Epithelial cell of esophagus (primary cell): ENCODE results near the gene ATP8B2.
A peak's percentile ranks its signal among the peaks of the same experiment; 100 is the strongest.
"Not testable (repeated sequence)": the region's sequence is repeated elsewhere in the genome, so short reads cannot be mapped to it uniquely, and the experiment has no call there.

Experiments used
- DNase-seq: peaks from one replicate; pipeline ENCODE4 v3.0.0; 2010; ENCODE audit warnings: low read depth
- H3K4me3 ChIP-seq: 2 replicates; pipeline ENCODE4 v1.5.1; 2011; ENCODE audit warnings: mild to moderate bottlenecking, low read length, control low read depth
- TF ChIP-seq, protein P1 (sequence below): IDR thresholded peaks from 2 replicates; pipeline ENCODE4 v1.5.1; 2011; ENCODE audit warnings: low read depth, mild to moderate bottlenecking, low read length, control low read depth, inconsistent platforms; ENCODE audit not compliant: insufficient read depth; ENCODE audit errors: missing control alignments

ATP8B2 gene

GRCh38 chr1:154335025-154335714 lies 9.8 kb downstream of the ATP8B2 start:
- TF ChIP-seq, protein P1, sequence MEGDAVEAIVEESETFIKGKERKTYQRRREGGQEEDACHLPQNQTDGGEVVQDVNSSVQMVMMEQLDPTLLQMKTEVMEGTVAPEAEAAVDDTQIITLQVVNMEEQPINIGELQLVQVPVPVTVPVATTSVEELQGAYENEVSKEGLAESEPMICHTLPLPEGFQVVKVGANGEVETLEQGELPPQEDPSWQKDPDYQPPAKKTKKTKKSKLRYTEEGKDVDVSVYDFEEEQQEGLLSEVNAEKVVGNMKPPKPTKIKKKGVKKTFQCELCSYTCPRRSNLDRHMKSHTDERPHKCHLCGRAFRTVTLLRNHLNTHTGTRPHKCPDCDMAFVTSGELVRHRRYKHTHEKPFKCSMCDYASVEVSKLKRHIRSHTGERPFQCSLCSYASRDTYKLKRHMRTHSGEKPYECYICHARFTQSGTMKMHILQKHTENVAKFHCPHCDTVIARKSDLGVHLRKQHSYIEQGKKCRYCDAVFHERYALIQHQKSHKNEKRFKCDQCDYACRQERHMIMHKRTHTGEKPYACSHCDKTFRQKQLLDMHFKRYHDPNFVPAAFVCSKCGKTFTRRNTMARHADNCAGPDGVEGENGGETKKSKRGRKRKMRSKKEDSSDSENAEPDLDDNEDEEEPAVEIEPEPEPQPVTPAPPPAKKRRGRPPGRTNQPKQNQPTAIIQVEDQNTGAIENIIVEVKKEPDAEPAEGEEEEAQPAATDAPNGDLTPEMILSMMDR, result peak; percentile 84
- DNase-seq, result peak; percentile 84
- H3K4me3 ChIP-seq, result no peak overlapping the region

DNA sequence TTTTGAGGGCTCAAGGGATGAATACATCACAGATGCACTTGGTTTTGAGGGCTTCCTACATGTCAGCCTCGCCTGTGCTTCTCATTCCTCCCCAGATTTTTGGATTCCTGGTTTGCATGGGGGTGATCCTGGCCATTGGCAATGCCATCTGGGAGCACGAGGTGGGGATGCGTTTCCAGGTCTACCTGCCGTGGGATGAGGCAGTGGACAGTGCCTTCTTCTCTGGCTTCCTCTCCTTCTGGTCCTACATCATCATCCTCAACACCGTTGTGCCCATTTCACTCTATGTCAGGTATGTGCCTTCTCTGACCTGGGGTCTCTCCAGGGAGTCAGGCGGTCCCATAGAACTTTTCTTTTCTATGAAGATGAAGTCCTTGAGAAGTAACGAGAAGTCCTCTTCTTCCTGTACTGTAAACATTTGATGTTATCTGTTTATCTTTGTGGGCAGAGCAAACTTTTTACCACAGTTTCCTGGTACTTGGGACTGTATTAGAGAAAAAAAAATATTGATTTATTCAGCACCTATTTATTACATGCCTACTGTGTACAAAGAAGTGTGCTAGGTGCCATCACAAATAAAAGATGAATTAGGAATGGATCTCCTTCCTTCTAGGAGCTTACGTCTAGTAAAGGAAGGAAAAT lies 12.0 kb downstream of the ATP8B2 start:
- H3K4me3 ChIP-seq, result no peak overlapping the region
- DNase-seq, result no peak
- TF ChIP-seq, protein P1, result no peak

GRCh38 chr1:154338875-154339274 lies 13.6 kb downstream of the ATP8B2 start:
- DNase-seq, result no peak
- TF ChIP-seq, protein P1, result no peak
- no peak overlapping the region for H3K4me3 ChIP-seq

GRCh38 chr1:154341366-154341765 lies 16.0 kb downstream of the ATP8B2 start:
- H3K4me3 ChIP-seq, DNase-seq: not testable (repeated sequence)

DNA sequence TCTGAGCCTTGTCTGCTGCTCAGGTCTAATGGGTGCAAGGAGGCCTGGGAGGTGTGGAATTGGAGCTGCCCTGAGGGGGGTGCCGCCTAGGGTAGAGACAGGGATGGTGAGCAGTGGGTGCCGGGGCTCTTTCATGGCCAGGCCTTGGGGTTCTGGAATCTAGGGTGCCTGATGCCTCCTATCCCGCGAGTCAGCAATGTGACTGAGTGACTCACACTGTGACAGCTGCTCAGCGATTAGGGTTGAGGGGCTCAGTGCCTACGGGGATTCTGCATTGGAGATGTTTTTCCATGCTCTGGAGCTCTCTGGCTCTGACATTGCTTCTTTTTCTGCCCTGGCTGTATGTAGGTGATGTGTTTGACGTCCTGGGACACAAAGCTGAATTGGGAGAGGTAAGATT lies 16.8 kb downstream of the ATP8B2 start:
- H3K4me3 ChIP-seq, result no peak overlapping the region
- TF ChIP-seq, protein P1, result no peak
- DNase-seq, result no peak

DNA sequence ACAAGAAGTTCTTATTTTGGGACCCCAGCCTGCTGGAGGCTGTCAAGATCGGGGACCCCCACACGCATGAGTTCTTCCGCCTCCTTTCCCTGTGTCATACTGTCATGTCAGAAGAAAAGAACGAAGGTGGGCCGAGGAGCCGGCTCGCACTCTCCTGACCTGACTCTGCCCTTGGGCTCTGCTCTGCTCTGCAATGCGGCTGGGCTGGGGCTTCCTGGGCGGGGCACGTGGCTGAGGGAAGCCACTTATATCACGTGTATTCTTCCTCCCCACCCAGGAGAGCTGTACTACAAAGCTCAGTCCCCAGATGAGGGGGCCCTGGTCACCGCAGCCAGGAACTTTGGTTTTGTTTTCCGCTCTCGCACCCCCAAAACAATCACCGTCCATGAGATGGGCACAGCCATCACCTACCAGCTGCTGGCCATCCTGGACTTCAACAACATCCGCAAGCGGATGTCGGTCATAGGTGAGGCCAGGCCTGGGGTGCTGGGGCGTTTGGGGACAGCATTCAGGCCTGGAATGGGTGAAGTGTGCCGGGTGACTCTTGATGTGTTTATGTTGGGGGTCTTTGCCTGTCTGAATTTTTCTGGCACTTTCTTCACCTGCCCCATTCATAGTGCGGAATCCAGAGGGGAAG lies 17.6 kb downstream of the ATP8B2 start:
- TF ChIP-seq, protein P1, result no peak
- DNase-seq, result no peak
- no peak overlapping the region for H3K4me3 ChIP-seq

DNA sequence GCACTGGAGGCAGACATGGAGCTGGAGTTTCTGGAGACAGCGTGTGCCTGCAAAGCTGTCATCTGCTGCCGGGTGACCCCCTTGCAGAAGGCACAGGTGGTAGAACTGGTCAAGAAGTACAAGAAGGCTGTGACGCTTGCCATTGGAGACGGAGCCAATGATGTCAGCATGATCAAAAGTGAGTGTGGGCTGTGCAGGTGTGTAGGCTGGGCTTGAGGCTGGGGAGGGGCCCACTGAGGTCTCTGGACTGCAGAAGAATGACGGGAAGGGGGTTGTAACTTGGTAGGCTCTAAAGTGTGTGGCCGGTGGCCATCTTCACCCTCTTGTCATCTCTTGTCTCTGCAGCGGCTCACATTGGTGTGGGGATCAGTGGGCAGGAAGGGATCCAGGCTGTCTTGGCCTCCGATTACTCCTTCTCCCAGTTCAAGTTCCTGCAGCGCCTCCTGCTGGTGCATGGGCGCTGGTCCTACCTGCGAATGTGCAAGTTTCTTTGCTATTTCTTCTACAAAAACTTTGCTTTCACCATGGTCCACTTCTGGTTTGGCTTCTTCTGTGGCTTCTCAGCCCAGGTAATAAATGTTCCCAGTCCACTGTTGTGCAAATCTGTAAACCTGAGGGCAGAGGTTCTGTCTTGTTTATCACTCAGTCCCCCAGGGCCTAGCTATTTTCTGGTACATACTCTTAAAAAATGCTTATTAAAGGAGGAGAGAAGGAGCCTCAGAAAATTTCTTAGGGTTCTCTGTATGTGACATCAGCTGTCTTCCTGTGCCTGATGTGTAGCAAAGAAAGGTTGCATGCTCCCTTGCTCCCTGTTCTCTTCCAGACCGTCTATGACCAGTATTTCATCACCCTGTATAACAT lies 19.9 kb downstream of the ATP8B2 start:
- TF ChIP-seq, protein P1, result peak; percentile 68
- peak; percentile 59 for DNase-seq
- no peak overlapping the region for H3K4me3 ChIP-seq
